HG03460 (cell line): ENCODE data around the gene NSMCE3.

Experiments used
- ATAC-seq: cut with Tn5 transposase; IDR thresholded peaks from one replicate; pipeline ENCODE4 v1.9.1; 2021; ENCODE audit not compliant: unreplicated experiment

The NSMCE3 gene

DNA sequence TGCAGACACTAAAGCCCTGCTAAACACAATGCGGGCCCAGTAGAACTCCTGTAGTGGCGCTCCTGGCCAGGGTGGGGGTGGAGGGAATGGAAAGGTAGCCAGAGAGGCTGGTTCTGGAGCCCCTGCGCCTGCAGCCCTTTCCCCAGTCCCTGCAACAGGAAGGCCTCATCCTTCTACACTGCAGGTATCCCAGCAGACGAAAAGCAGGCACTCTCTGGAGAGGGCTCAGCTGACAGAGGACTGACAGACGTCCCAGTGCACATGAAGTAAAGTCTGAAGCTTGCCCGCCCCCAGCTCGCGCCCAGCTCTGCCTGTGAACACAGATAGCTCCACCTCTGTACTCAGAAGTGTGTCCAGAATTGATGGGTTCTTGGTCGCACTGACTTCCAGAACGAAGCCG is 46.0 kb downstream of the NSMCE3 start:
- no peak for ATAC-seq

DNA sequence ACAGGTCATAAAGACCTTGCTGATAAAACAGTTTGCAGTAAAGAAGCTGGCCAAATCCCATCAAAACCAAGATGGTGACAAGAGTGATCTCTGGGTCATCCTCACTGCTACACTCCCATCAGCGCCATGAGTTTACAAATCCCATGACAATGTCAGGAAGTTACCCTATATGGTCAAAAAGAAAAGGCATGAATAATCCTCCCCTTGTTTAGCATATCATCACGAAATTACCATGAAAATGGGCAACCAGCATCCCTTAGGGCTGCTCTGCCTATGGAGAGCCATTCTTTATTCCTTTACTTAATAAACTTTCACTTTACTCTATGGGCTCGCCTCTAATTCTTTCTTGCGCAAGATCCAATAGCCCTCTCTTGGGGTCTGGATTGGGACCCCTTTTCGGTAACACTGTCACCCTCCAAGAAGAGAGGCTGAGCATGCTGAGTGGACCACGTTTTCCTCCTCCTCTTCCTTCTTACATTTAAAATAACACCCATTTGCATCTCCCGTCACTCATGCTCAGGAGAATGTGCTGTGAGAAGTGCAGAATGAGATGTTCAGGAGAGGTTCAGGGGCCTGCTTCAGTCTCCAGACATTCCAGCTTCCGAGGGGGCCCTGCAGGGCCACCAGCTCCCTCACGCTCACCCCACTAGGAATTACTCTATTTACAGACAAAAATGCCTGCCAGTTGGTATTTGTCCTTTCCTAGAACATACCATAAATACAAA is 47.3 kb downstream of the NSMCE3 start:
- ATAC-seq, result no peak

- ATAC-seq, result no peak
Measured at GRCh38 chr15:29220852-29221251, 48.8 kb downstream of the NSMCE3 start.

- ATAC-seq, result no peak
Measured at GRCh38 chr15:29216955-29217354, 52.7 kb downstream of the NSMCE3 start.
